Neural progenitor cell (in vitro differentiated cells): ENCODE data around the gene PCSK4. TPM values are rescaled to one million over a fixed set of nuclear protein-coding genes. Genes with fewer than 3 reads are reported as not detected.

Source experiments
- DNase-seq: peaks from one replicate; pipeline ENCODE4 v3.0.0-alpha.2; 2016; ENCODE audit warnings: low spot score
- H2AFZ ChIP-seq: fragments of 200-600 bp; sonication (generic); replicated peaks from 2 replicates; pipeline ENCODE4 v1.6.1; 2016; ENCODE audit warnings: antibody characterized with exemption
- H3F3A ChIP-seq: fragments of 200-600 bp; sonication (generic); 2 replicates; pipeline ENCODE4 v1.6.1; 2016; ENCODE audit warnings: antibody characterized with exemption, low read depth
- H3K27ac ChIP-seq: fragments of 200-600 bp; sonication (generic); 2 replicates; pipeline ENCODE4 v1.5.1; 2016; ENCODE audit warnings: mild to moderate bottlenecking
- H3K27me3 ChIP-seq: fragments of 200-600 bp; sonication (generic); 2 replicates; pipeline ENCODE4 v1.6.1; 2016; ENCODE audit warnings: mild to moderate bottlenecking, moderate library complexity
- H3K36me3 ChIP-seq: fragments of 200-600 bp; sonication (generic); 2 replicates; pipeline ENCODE4 v1.5.1; 2016
- H3K4me1 ChIP-seq: fragments of 200-600 bp; sonication (generic); 2 replicates; pipeline ENCODE4 v1.6.1; 2016; ENCODE audit warnings: mixed run types
- H3K4me2 ChIP-seq: fragments of 200-600 bp; sonication (generic); 2 replicates; pipeline ENCODE4 v1.6.1; 2016
- H3K4me3 ChIP-seq: fragments of 200-600 bp; sonication (generic); 2 replicates; pipeline ENCODE4 v1.5.1; 2016
- H3K79me2 ChIP-seq: fragments of 200-600 bp; sonication (generic); 2 replicates; pipeline ENCODE4 v1.6.1; 2016; ENCODE audit warnings: low read depth
- H3K9ac ChIP-seq: fragments of 200-600 bp; sonication (generic); 2 replicates; pipeline ENCODE4 v1.6.1; 2016
- H3K9me3 ChIP-seq: fragments of 200-600 bp; sonication (generic); 2 replicates; pipeline ENCODE4 v1.5.1; 2016; ENCODE audit warnings: low read depth
- H4K20me1 ChIP-seq: fragments of 200-600 bp; sonication (generic); 2 replicates; pipeline ENCODE4 v1.6.1; 2016; ENCODE audit warnings: low read depth
- H3K27ac Mint-ChIP-seq: 3 replicates; pipeline ENCODE4 v1.8.0; 2021; ENCODE audit warnings: mixed read lengths
- H3K27me3 Mint-ChIP-seq: 2 replicates; pipeline ENCODE4 v1.8.0; 2022; ENCODE audit warnings: low read depth, mild to moderate bottlenecking, inconsistent platforms, moderate library complexity, mixed read lengths; ENCODE audit not compliant: insufficient read depth
- H3K36me3 Mint-ChIP-seq: 3 replicates; pipeline ENCODE4 v1.8.0; 2021; ENCODE audit warnings: mixed read lengths
- H3K4me1 Mint-ChIP-seq: 3 replicates; pipeline ENCODE4 v1.8.0; 2021; ENCODE audit warnings: mixed read lengths
- H3K4me3 Mint-ChIP-seq: 3 replicates; pipeline ENCODE4 v1.8.0; 2021; ENCODE audit warnings: mild to moderate bottlenecking, moderate library complexity, mixed read lengths
- H3K9me3 Mint-ChIP-seq: 3 replicates; pipeline ENCODE4 v1.8.0; 2020; ENCODE audit warnings: mixed read lengths
- CTCF ChIP-seq: fragments of 200-600 bp; sonication (generic); IDR thresholded peaks from 2 replicates; pipeline ENCODE4 v1.5.1; 2017; ENCODE audit warnings: antibody characterized with exemption, mild to moderate bottlenecking
- EZH2 ChIP-seq: fragments of 200-600 bp; sonication (generic); IDR thresholded peaks from 2 replicates; pipeline ENCODE4 v1.6.1; 2017; ENCODE audit warnings: antibody characterized with exemption, mild to moderate bottlenecking, moderate library complexity
- EZH2phosphoT487 ChIP-seq: fragments of 200-600 bp; sonication (generic); IDR thresholded peaks from 2 replicates; pipeline ENCODE4 v1.6.1; 2017; ENCODE audit warnings: antibody characterized with exemption
- total RNA-seq: library from RNA; depleted of rRNA; stranded (reverse); fragments of >200 nt; gene quantifications from 2 replicates; pipeline ENCODE4 v1.2.3, GENCODE V29; 2015; ENCODE audit warnings: low replicate concordance

The PCSK4 gene
- total RNA-seq, 1 donor from 2014 or later, result 3.6 TPM

DNA sequence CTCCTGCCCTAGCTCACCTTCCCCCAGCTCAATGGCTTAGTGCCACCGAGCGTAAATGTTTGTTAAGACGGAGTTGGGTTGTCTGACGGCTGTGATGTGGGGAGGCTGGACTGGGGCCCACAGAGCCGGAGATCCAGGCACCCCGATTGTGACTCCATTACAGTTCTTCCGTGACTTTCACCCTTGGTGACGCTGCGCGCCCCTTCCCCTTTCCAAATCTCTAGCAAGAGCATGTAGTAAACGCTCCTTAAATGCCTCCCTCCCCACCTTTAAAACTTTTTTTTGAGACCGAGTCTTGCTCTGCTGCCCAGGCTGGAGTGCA, 1.7 kb upstream of the PCSK4 start:
- Histone ChIP-seq H3K4me1 (peaks cover 12% of the 10 kb centered on the region), H3K9me3 (no peaks in the 10 kb centered on the region), H3K4me3 (peak overlapping the region; percentile 56), H2AFZ (no peak overlapping the region), H3K4me2 (peak overlapping the region; percentile 86), H3K79me2 (no peaks in the 10 kb centered on the region), H3K9ac (no peak overlapping the region), H3K27me3 (peaks cover 36% of the 10 kb centered on the region), H3F3A (peaks cover 7% of the 10 kb centered on the region), H4K20me1 (peaks cover 9% of the 10 kb centered on the region), H3K27ac (no peak overlapping the region), H3K36me3 (no peaks in the 10 kb centered on the region)
- Mint-ChIP-seq H3K4me1 (peaks cover 21% of the 10 kb centered on the region), H3K27ac (no peak overlapping the region), H3K4me3 (peak overlapping the region; percentile 84), H3K36me3 (peaks cover 1% of the 10 kb centered on the region), H3K9me3 (no peaks in the 10 kb centered on the region), H3K27me3 (peaks cover 11% of the 10 kb centered on the region)
- TF ChIP-seq CTCF (no peak), EZH2 (no peak), EZH2phosphoT487 (no peak)
- DNase-seq, result no peak

DNA sequence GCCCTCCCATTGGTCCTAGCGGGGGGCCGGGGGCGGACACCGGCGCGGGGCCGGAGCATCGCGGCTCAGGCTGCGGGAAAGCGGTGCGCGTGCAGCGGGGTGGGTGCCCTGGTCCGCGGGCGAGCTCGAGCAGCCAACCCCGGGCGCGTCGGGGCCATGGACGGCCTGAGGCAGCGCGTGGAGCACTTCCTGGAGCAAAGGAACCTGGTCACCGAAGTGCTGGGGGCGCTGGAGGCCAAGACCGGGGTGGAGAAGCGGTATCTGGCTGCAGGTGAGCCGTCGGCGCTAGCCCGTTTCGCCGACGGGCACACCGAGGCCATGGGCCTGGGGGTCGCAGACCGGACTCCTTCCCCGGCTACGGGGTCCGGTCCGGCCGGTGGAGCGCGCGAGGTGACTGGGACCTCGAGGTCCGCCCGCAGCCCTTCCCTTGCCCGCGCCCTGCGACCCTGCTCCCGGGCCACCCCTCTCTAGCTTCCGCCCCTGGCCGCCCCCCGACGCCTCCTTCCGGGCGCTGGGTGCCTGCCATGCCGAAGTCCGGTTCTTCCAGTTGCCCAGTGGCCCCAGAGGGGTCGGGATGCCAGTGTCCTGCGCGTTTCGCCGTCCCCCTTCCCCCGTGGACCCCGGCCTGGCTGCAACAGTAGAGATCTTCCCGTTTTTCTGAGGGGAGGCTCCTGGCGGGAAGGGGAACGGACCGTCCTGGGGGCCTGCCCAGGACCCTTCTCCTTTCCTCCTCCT, 1.1 kb upstream of the PCSK4 start, which contains the start of gene REEP6:
Gene REEP6, plus strand, starts transcription at position 68 of the 735 bp plus-strand sequence. Its CDS starts 89 bp downstream, at position 157.
- peaks cover 9% of the 10 kb centered on the region for H4K20me1 ChIP-seq
- peak within 1 kb of the TSS; percentile 64 for H3K4me3 ChIP-seq
- no peak within 1 kb of the TSS for H3K27ac ChIP-seq
- H3K9me3 ChIP-seq, result no peaks in the 10 kb centered on the region
- H3K9ac ChIP-seq, result no peak within 1 kb of the TSS
- H3K36me3 ChIP-seq, result no peaks in the 10 kb centered on the region
- H2AFZ ChIP-seq, result peak within 1 kb of the TSS; percentile 85
- peaks cover 36% of the 10 kb centered on the region for H3K27me3 ChIP-seq
- Mint-ChIP-seq H3K4me3 (peak within 1 kb of the TSS; percentile 88), H3K9me3 (no peaks in the 10 kb centered on the region), H3K27ac (peak within 1 kb of the TSS; percentile 99), H3K4me1 (peaks cover 17% of the 10 kb centered on the region), H3K36me3 (no peaks in the 10 kb centered on the region), H3K27me3 (peaks cover 7% of the 10 kb centered on the region)
- H3F3A ChIP-seq, result peaks cover 7% of the 10 kb centered on the region
- TF ChIP-seq CTCF (no peak), EZH2phosphoT487 (no peak), EZH2 (no peak)
- H3K4me2 ChIP-seq, result peak within 1 kb of the TSS; percentile 86
- peaks cover 12% of the 10 kb centered on the region for H3K4me1 ChIP-seq
- H3K79me2 ChIP-seq, result no peaks in the 10 kb centered on the region
- no peak for DNase-seq

DNA sequence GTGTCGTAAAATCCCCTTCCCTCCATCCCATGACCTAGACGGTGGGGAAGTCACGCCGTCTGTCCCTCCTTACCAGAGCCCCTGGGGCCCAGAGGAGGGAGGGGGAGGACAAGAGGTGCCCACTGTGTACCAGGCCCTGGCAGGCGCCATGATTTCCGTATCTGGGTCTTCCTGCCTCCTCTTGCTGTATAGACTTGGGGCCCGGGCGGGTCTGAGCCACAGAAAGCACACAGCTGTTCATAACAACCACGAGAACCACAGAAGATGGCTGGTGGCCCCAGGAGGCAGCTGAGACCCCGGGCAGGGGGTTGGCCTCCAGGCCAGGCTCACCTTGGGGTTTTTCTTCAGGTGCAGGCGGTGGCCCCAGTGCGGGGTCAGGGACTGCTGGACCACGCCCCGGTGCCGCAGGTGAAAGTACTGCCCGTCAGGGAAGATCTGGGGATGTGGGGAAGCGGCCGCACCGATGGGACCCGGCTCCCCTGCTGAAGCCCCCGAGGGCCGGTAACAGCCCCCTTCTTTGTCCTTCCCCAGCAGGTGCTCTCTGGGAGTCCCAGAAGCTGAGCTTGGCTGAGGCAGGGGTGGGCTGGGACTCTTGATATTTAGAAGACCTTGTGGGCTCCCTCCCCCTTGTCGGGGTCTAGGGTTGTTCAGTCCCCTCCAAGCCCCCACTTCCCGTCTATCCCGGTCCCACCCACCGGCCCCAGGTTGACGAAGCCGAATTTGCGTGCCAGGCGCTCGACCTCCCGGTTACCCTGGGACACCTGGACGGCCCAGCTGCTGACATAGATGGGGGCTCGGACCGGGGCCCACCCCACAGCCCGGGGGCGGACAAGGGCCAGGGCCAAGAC, 463 bp downstream of the PCSK4 start:
- no peak overlapping the region for H3K9ac ChIP-seq
- peak overlapping the region; percentile 82 for H3K4me3 Mint-ChIP-seq
- H3K4me1 ChIP-seq, result peaks cover 12% of the 10 kb centered on the region
- no peaks in the 10 kb centered on the region for H3K9me3 ChIP-seq
- H3K27me3 ChIP-seq, result peaks cover 36% of the 10 kb centered on the region
- peaks cover 9% of the 10 kb centered on the region for H4K20me1 ChIP-seq
- peak overlapping the region; percentile 64 for H3K4me3 ChIP-seq
- TF ChIP-seq EZH2 (no peak), EZH2phosphoT487 (no peak), CTCF (no peak)
- H3K79me2 ChIP-seq, result no peaks in the 10 kb centered on the region
- no peak for DNase-seq
- H3K27me3 Mint-ChIP-seq, result peaks cover 9% of the 10 kb centered on the region
- peak overlapping the region; percentile 81 for H3K27ac Mint-ChIP-seq
- H3K9me3 Mint-ChIP-seq, result no peaks in the 10 kb centered on the region
- no peaks in the 10 kb centered on the region for H3K36me3 ChIP-seq
- H2AFZ ChIP-seq, result peak overlapping the region; percentile 85
- H3K4me1 Mint-ChIP-seq, result peaks cover 17% of the 10 kb centered on the region
- peaks cover 7% of the 10 kb centered on the region for H3F3A ChIP-seq
- no peak overlapping the region for H3K27ac ChIP-seq
- H3K4me2 ChIP-seq, result peak overlapping the region; percentile 81
- no peaks in the 10 kb centered on the region for H3K36me3 Mint-ChIP-seq
